GM19351 (cell line): ENCODE results near the gene OSBPL2.

Experiments used
- ATAC-seq: cut with Tn5 transposase; IDR thresholded peaks from one replicate; pipeline ENCODE4 v1.9.1; 2021; ENCODE audit warnings: mild to moderate bottlenecking, moderate library complexity; ENCODE audit not compliant: unreplicated experiment

OSBPL2 gene

GRCh38 chr20:62220666-62221568 is 17.4 kb upstream of the OSBPL2 start:
- ATAC-seq = no peak

DNA sequence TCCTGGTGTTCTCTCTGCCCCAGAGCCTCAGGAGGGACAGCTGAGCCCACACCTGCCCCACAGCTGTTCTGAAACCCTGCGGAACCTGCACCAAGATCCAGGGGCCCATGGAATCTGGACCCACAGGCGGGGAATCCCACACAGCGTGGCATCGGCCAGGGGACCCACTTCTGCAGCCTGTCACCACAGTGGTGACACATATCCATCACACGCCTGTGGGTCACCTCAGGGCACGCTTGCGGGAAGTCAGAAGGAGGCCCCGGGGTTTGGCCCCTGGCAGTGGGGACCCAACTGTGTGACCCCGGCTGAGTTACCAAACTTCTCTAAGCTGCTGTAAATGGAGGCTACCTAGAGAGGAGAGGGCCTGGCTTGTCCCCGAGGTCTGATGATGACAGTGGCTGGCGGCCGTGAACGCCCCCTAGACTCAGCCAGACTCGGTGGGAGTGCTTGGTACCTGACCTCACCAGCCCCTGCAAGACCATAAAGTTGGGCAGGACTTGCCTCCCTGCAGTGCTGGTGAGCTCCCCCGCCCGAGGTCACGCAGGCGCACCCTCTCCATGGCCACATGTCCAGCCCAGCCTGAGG is 16.0 kb upstream of the OSBPL2 start:
- no peak for ATAC-seq

DNA sequence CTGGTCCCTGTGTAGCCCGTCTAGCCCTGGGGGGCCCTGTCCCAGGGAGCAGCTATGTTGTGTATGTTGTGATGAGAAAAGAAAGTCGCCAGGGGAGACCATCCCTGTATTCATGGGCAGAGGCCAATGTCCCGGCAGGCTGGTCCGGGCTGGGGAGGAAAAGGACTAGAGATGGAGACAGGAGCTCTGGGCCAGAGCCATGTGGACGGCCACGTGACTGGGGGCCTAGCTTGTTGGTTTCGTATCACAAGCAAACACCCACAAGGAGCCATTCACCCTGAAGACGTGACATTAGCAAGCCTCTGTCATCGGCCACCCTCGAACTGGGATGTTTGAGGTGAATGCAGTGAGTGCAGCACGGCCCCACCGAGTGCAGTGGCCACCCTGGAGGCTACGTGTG is 15.3 kb upstream of the OSBPL2 start:
- ATAC-seq = no peak

DNA sequence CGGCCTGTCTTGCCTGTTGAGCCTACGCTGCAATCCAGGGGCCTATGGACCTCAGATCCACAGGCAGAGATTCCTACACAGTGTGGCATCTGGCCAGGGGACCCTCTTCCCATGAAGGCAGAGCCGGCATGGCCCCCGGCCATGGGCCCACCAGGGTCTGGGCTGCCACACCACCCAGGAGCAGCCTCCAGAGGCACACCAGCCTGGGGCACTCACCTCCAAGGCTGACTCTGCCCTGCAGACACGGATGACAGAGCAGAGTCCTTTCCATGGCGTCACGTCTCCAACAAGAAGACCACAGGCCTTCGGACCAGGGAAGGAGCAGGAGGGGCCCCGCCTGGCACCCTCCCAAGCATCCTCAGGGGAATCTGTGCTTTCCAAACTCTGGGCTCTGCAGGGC is 14.8 kb upstream of the OSBPL2 start:
- ATAC-seq = no peak

DNA sequence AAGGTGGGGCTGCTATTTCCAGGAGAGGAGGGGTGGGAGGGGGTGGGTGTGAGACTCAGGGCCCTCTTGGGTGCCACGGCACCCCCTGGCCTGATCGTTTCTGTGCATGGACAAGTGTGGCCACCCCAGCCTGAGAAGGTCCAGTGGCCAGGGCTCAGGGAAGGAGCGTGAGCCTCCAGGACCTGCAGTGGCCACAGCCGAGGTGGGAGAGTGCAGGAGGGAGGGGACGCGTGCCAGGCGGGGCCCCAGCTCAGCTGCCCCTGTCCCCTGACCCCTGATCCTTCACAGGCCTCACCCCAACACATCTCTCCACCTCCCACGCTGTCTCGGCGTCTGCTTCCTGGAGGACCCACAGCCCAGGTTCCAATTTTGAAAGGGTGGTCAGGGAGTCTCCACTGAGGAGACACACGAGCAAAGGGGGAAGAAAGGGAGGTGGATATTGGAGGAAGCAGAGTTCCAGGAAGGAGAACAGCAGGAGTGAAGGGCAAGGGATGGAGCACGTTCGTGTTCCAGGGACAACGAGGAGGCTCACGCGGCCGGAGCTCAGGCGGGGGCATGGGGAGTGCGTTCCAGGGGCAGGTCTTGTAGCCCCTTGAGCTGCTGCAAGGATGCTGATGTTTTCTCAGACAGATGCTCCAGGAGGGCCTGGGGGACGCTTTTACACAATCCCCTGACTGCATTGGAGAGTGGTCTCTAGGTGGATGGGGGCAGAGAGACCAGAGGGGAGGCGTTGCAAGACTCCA is 14.0 kb upstream of the OSBPL2 start:
- no peak for ATAC-seq

GRCh38 chr20:62225026-62225425 is 13.3 kb upstream of the OSBPL2 start:
- ATAC-seq = no peak

GRCh38 chr20:62225820-62226635 is 12.3 kb upstream of the OSBPL2 start:
- no peak for ATAC-seq

DNA sequence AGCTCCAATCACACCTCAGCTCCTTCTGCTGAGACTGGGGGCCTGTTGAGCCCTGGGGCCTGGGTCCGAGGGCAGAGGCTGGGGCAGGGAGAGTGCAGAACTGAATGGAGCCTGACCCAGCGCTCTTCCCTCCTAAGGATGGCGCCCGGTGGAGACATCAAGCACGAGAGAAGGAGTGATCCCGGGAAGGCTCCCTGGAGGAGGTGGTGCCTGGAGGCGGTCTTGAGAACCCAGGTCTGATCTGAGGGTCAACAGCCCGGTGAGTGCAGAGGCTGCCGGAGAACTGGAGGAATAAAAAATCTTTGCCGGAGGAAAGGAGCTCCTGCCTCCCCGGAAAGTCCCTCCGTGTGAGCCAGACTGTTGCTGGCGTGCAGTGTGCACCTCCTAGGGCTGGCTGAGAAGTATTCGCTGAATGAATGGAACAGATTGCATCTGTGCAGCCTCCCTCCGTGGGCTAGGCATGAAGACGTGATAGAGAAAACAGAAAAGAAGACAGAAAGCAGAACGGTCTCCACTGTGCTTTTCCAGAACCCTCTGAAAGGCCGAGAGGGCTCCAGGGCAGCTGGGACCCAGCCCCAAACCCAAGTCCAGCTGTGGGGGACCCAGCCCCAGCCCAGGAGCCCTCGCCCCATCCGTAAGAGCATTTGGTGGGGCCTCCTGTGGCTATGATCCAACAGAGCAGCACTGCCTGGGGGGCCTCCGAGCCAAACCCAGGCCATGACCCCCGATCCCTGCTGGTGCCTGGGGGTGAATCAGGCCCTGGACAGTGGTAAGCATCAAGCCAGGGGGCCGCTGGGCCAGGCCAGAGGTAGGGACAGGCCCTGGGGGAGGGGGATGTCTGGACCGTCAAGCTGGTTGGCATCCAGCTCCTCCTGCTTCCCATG is 11.4 kb upstream of the OSBPL2 start:
- no peak for ATAC-seq

DNA sequence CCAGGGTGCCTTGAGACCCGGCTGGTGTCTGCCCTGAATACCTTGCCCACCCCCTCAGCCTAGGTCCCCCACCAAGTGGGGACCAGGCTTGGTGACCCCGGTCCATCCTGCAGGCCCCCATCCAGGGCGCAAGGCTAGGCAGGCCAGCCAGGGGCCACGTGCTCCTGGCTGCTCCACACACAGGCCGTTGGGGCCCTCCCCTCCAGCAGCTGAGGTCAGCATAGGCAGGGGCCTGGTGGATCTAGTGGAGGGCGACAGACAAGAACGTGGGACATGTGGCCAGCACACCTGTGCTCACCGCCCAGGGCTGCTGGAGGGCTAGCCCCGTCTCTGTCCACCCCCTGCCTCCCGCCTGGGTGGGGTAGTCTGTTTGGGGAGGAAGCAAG is 10.7 kb upstream of the OSBPL2 start:
- no peak for ATAC-seq

DNA sequence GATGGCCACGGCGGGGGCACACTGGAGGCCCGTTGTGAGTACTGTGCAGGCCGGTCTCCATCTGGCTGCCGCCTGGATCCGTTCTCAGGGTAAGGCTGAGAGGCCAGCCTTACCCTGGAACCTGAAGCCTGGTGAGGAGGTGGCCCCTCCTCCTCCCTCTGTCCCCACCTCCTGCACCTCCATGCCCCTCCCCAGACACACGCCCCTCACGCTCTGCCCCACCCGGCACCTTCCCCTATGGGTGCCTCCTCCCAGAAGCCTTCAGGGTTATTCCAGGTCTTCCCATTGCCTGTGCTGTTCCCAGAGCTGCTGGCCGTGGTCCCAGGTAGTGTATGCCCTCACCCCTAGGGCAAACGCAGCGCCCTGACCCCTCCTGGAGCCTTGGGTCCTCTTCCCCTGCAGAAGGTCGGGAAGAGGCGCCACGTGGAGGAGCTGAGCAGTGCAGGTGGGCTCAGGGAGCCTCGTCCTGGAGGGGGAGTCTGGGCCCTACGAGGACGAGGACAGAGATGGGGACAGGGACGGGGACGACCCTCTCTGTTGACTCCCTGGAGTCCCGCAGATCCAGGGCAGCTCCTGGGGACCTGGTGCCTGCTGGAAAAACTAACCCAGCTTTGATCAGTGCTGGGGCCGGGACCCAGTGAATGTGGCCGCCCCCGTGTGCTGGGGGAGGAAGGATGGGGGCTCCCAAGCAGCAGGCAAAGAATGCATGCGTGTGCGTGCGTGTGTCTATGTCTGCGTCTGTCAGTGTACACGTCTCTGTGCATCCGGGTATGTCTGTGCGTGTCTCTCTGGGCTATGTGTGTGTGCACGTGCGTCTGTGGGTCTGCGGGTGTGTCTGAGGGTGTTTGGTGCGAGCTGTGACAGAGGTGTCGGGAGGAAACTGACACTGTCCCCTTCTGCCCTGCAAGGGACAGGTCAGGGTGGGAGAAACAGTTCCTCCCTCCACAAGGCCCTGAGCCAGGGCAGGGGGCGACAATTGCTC is 10.1 kb upstream of the OSBPL2 start:
- no peak for ATAC-seq

- ATAC-seq = no peak
These were observed 9.3 kb upstream of the OSBPL2 start for GRCh38 chr20:62228982-62229545.

DNA sequence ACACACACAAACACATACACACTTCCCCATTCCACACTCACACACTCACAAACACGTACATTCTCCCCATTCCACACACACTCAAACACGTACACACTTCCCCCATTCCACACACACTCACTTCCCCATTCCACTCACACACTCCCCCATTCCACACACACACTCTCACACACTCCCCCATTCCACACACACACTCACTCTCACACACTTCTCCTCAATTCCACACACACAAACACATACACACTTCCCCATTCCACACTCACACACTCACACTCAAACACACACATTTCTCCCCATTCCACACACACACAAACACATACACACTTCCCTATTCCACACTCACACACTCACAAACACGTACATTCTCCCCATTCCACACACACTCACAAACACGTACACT is 8.7 kb upstream of the OSBPL2 start:
- ATAC-seq = no peak

GRCh38 chr20:62230276-62230675 is 8.0 kb upstream of the OSBPL2 start:
- ATAC-seq = no peak

DNA sequence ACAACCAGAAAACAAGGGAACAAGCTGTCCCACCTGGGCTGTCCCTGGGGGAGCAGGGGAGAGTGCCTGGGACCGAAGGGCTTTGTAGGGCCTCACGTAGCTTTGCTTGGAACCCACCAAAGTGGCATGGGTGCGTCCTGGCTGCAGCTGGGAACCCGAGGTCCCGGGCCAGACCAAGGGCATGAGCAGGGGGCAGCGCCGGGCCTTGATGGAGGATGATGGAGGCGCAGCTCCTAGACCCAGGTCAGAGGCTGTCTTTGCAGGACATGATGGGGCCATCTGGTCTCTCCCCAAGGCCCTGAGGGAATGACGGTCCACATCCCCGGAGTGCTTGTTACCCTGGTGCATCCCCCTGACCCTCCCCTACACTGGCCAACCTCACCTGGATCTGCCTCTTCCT is 7.6 kb upstream of the OSBPL2 start:
- ATAC-seq = no peak

DNA sequence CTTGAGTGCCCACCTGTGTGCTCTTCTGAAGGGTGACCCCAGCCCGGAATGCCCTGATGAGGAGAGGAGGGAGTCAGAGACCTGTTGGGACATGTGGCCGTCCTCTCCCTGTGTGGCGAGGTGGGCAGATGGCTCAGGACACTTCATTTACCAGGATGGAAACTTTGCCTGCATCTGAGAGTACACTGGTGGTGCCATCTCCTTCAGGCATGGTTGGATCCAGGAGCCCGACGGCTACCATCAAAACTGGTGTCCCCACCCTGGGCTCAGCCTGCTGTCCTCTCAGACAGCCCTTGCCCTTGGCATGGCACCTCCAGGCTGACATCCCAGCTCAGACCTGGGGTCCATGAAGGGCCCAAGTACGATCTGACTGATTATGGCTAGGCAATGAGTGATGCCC is 7.0 kb upstream of the OSBPL2 start:
- ATAC-seq = no peak

DNA sequence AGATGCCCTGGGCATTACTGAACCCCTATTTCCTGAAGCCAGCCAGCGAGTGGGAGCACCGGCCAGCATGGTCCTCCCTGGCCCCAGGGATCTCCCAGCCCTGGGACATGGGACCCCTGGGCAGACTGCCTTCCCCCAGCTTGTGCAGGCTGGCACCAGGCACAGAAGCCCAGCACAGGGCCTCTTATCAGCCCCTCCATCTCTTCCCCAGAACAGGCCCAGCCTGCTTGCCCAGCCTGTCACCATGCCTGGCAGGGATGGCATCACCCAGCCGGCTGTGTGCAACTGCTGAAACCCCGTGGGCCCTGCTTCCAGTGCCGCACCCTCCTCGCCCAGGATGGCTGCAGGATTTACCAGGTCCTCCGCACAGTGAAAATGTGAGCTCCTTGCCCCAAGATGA is 6.1 kb upstream of the OSBPL2 start:
- no peak for ATAC-seq

DNA sequence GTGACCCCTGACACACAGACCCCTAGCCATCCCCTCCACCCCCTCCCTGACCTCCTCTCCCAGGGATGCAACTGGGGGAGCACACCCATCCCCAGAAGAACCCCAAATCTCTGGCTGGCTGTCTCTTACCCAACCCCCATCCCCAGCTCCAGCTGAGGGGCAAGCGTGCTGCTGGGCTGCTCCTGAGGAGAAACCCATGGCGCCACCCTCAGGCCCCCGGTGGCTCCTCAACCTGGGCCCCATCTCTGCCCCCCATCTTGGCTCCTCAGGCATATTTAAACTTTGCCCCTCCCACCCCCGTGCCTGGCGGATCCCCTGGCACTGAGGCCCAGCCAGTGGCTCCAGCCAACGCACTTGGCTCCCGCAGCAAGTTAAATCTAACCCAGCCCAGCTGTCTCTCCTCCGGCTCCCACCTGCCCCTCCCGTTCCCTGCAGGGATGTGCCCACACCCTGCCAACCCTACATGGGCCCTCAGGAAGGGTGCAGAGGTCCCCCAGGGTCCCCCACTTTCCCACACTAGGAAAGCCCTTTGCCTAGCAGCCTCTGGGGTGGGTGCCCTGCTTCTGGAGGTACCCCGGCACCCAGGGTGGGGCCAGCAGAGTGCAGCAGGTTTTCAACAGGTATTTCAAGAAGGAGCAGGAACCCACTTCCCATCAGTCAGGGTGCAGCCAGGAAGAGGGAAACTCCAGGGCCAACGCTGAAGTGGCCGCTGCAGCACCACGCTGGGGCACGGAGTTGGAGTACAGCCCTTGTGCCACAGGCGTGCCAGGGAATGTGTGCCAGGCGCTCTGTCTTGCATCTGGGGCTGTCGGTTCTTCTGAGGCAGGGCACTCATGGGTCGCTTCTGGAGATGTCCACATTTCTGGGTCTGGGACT is 5.3 kb upstream of the OSBPL2 start:
- ATAC-seq = no peak

- no peak for ATAC-seq
These were observed 4.6 kb upstream of the OSBPL2 start for GRCh38 chr20:62233684-62234083.
